H9 (cell line): ENCODE results near the gene CHRNB4. TPM values are rescaled to one million over a fixed set of nuclear protein-coding genes. Genes with fewer than 3 reads are reported as not detected.

Source experiments
- DNase-seq: peaks from one replicate; pipeline ENCODE4 v3.0.0-alpha.2; 2017
- H2AFZ ChIP-seq: one replicate; pipeline ENCODE4 v1.6.1; 2013; ENCODE audit warnings: mild to moderate bottlenecking, low read length, control low read depth, moderate library complexity
- H2AK5ac ChIP-seq: 2 replicates; pipeline ENCODE4 v1.6.1; 2013; ENCODE audit warnings: low read length, control low read depth, mixed read lengths; ENCODE audit not compliant: insufficient read length
- H2BK120ac ChIP-seq: one replicate; pipeline ENCODE4 v1.6.1; 2013; ENCODE audit warnings: low read depth, mild to moderate bottlenecking, low read length, control low read depth, inconsistent platforms; ENCODE audit not compliant: poor library complexity, severe bottlenecking
- H2BK12ac ChIP-seq: 2 replicates; pipeline ENCODE4 v1.6.1; 2013; ENCODE audit warnings: low read length, control low read depth, mixed read lengths, low read depth; ENCODE audit not compliant: insufficient read length
- H2BK15ac ChIP-seq: 2 replicates; pipeline ENCODE4 v1.6.1; 2013; ENCODE audit warnings: low read depth, low read length, control low read depth
- H2BK20ac ChIP-seq: one replicate; pipeline ENCODE4 v1.6.1; 2013; ENCODE audit warnings: low read depth, mild to moderate bottlenecking, low read length, control low read depth, inconsistent platforms; ENCODE audit not compliant: poor library complexity, severe bottlenecking
- H2BK5ac ChIP-seq: 2 replicates; pipeline ENCODE4 v1.6.1; 2013; ENCODE audit warnings: low read length, control low read depth, mixed read lengths; ENCODE audit not compliant: insufficient read length
- H3K14ac ChIP-seq: 2 replicates; pipeline ENCODE4 v1.6.1; 2013; ENCODE audit warnings: low read length, control low read depth; ENCODE audit not compliant: insufficient read depth
- H3K18ac ChIP-seq: 2 replicates; pipeline ENCODE4 v1.6.1; 2013; ENCODE audit warnings: low read depth, mild to moderate bottlenecking, mixed read lengths, low read length, control low read depth; ENCODE audit not compliant: insufficient read length
- H3K23ac ChIP-seq: 2 replicates; pipeline ENCODE4 v1.6.1; 2013; ENCODE audit warnings: low read length, control low read depth, mixed read lengths, low read depth; ENCODE audit not compliant: insufficient read length
- H3K23me2 ChIP-seq: 2 replicates; pipeline ENCODE4 v1.6.1; 2013; ENCODE audit warnings: low read depth, mild to moderate bottlenecking, mixed read lengths, low read length, control low read depth; ENCODE audit not compliant: insufficient read length, poor library complexity, severe bottlenecking
- H3K27ac ChIP-seq: 2 replicates; pipeline ENCODE4 v1.5.1; 2013; ENCODE audit warnings: low read length, control low read depth, mixed read lengths, low read depth; ENCODE audit not compliant: insufficient read length
- H3K27me3 ChIP-seq: 2 replicates; pipeline ENCODE4 v1.6.1; 2013; ENCODE audit warnings: low read length, control low read depth, inconsistent platforms; ENCODE audit not compliant: insufficient read depth
- H3K4ac ChIP-seq: 2 replicates; pipeline ENCODE4 v1.6.1; 2013; ENCODE audit warnings: low read depth, mild to moderate bottlenecking, control low read depth, inconsistent platforms, low read length, moderate library complexity
- H3K4me1 ChIP-seq: 2 replicates; pipeline ENCODE4 v1.6.1; 2013; ENCODE audit warnings: low read length, control low read depth, inconsistent platforms; ENCODE audit not compliant: insufficient read depth
- H3K4me2 ChIP-seq: 2 replicates; pipeline ENCODE4 v1.6.1; 2013; ENCODE audit warnings: low read length, control low read depth, mixed read lengths; ENCODE audit not compliant: insufficient read length, insufficient read depth
- H3K56ac ChIP-seq: 2 replicates; pipeline ENCODE4 v1.6.1; 2013; ENCODE audit warnings: low read depth, mild to moderate bottlenecking, mixed read lengths, low read length, control low read depth; ENCODE audit not compliant: insufficient read length
- H3K79me1 ChIP-seq: 2 replicates; pipeline ENCODE4 v1.6.1; 2013; ENCODE audit warnings: low read depth, mild to moderate bottlenecking, moderate library complexity, low read length, control low read depth, inconsistent platforms; ENCODE audit not compliant: insufficient read depth, poor library complexity, severe bottlenecking
- H3K79me2 ChIP-seq: 2 replicates; pipeline ENCODE4 v1.6.1; 2013; ENCODE audit warnings: low read length, control low read depth, inconsistent platforms; ENCODE audit not compliant: insufficient read depth
- H3K9ac ChIP-seq: 2 replicates; pipeline ENCODE4 v1.6.1; 2013; ENCODE audit warnings: low read length, control low read depth, mixed read lengths; ENCODE audit not compliant: insufficient read length; ENCODE audit errors: extremely low read depth
- H3K9me3 ChIP-seq: one replicate; pipeline ENCODE4 v1.6.1; 2013; ENCODE audit warnings: low read depth, low read length, inconsistent platforms; ENCODE audit not compliant: control insufficient read depth
- H3T11ph ChIP-seq: one replicate; pipeline ENCODE4 v1.6.1; 2013; ENCODE audit warnings: mild to moderate bottlenecking, low read length, control low read depth, inconsistent platforms
- H4K20me1 ChIP-seq: one replicate; pipeline ENCODE4 v1.6.1; 2013; ENCODE audit not compliant: control insufficient read depth, insufficient read length, insufficient read depth
- H4K5ac ChIP-seq: 2 replicates; pipeline ENCODE4 v1.6.1; 2013; ENCODE audit warnings: low read depth, mild to moderate bottlenecking, mixed read lengths, low read length, control low read depth; ENCODE audit not compliant: insufficient read length
- H4K8ac ChIP-seq: replicated peaks from 2 replicates; pipeline ENCODE4 v1.6.1; 2013; ENCODE audit warnings: low read length, control low read depth, mixed read lengths, low read depth; ENCODE audit not compliant: insufficient read length
- H4K91ac ChIP-seq: 2 replicates; pipeline ENCODE4 v1.6.1; 2013; ENCODE audit warnings: low read depth, mild to moderate bottlenecking, moderate library complexity, mixed read lengths, low read length, control low read depth; ENCODE audit not compliant: insufficient read length
- H3K27ac Mint-ChIP-seq, 3 experiments: 2 replicates in 2 of 3; 3 replicates in 1 of 3; pipeline ENCODE4 v1.8.0; 2020 to 2021; ENCODE audit warnings: mixed read lengths in 3 of 3, mild to moderate bottlenecking in 1 of 3, moderate library complexity in 1 of 3
- H3K27me3 Mint-ChIP-seq: 2 replicates; pipeline ENCODE4 v1.8.0; 2021; ENCODE audit warnings: low read depth, mild to moderate bottlenecking, moderate library complexity, mixed read lengths
- H3K36me3 Mint-ChIP-seq, 3 experiments: 2 replicates in 2 of 3; 3 replicates in 1 of 3; pipeline ENCODE4 v1.8.0; 2020 to 2021; ENCODE audit warnings: low read depth in 3 of 3, mixed read lengths in 3 of 3; ENCODE audit not compliant: insufficient read depth in 1 of 3
- H3K4me1 Mint-ChIP-seq, 2 experiments: 2 replicates each; pipeline ENCODE4 v1.8.0; 2020; ENCODE audit warnings: mixed read lengths in 2 of 2
- H3K4me3 Mint-ChIP-seq, 2 experiments: 2 replicates in 1 of 2; 3 replicates in 1 of 2; pipeline ENCODE4 v1.8.0; 2020 to 2021; ENCODE audit warnings: mild to moderate bottlenecking in 2 of 2, mixed read lengths in 2 of 2, moderate library complexity in 1 of 2
- H3K9me3 Mint-ChIP-seq, 2 experiments: 2 replicates in 1 of 2; 3 replicates in 1 of 2; pipeline ENCODE4 v1.8.0; 2020; ENCODE audit warnings: mild to moderate bottlenecking in 2 of 2, mixed read lengths in 2 of 2, moderate library complexity in 1 of 2
- CTCF ChIP-seq: fragments of 200-600 bp; sonication (generic); conservative IDR thresholded peaks from 3 replicates; pipeline ENCODE4 v1.8.0; 2021; ENCODE audit warnings: antibody characterized with exemption, mild to moderate bottlenecking
- WGBS: extraction: QIAGEN DNeasy Blood & Tissue Kit; methylation state at CpG from one replicate; pipeline ENCODE4 v1.1.7; 2013; ENCODE audit warnings: missing lambda C conversion rate, low lambda C conversion rate, mixed read lengths; ENCODE audit not compliant: insufficient read length; ENCODE audit errors: extremely low coverage; 5-methylcytosine and 5-hydroxymethylcytosine counted together
- total RNA-seq: library from RNA; stranded (reverse); gene quantifications from 2 replicates; pipeline ENCODE4 v1.2.1, GENCODE V29; 2021

Gene CHRNB4
- total RNA-seq, 1 experiment from 2014 or later = 1.9 TPM

- no peak for TF ChIP-seq CTCF
- Histone ChIP-seq H3K4me1 (no peaks in the 10 kb centered on the region), H4K20me1 (no peaks in the 10 kb centered on the region), H3T11ph (no peak overlapping the region), H3K23ac (no peak overlapping the region), H2BK12ac (no peak overlapping the region), H3K79me1 (no peaks in the 10 kb centered on the region), H2BK15ac (no peak overlapping the region), H3K18ac (no peak overlapping the region), H4K91ac (no peak overlapping the region), H3K79me2 (no peaks in the 10 kb centered on the region), H3K4ac (no peak overlapping the region), H4K8ac (no peak overlapping the region), H2AK5ac (no peak overlapping the region), H2AFZ (no peak overlapping the region), H2BK5ac (no peak overlapping the region), H3K56ac (no peak overlapping the region), H2BK120ac (no peak overlapping the region), H3K9me3 (no peaks in the 10 kb centered on the region), H3K9ac (no peak overlapping the region), H4K5ac (no peak overlapping the region), H3K14ac (no peak overlapping the region), H3K23me2 (no peaks in the 10 kb centered on the region), H3K27ac (no peak overlapping the region), H2BK20ac (no peak overlapping the region), H3K4me2 (no peak overlapping the region), H3K27me3 (no peaks in the 10 kb centered on the region)
- H3K27ac Mint-ChIP-seq = no peak overlapping the region
- no peaks in the 10 kb centered on the region; a peak in 1 of 5 replicates for H3K9me3 Mint-ChIP-seq
- H3K27me3 Mint-ChIP-seq = no peaks in the 10 kb centered on the region
- peaks cover 14 to 18% (median 15%) of the 10 kb centered on the region in 3 experiments; a peak in 6 of 7 replicates for H3K36me3 Mint-ChIP-seq
- DNase-seq = no peak
- no peaks in the 10 kb centered on the region for H3K4me1 Mint-ChIP-seq
- no peak overlapping the region for H3K4me3 Mint-ChIP-seq
- no CpG with 5 or more reads among the region's 3 CpGs for WGBS
Observed at GRCh38 chr15:78598348-78598747, 42.7 kb downstream of the CHRNB4 start.
